IMR-90 (cell line): ENCODE results near the gene GNG2. TPM values are rescaled to one million over a fixed set of nuclear protein-coding genes. Genes with fewer than 3 reads are reported as not detected.

Experiments
- ATAC-seq: fragments of 200-7000 bp; cut with Tn5 transposase; 2 replicates; pipeline ENCODE4 v1.9.1; 2020; ENCODE audit warnings: low read depth, mild to moderate bottlenecking, moderate library complexity
- BruUV-seq: library from RNA; stranded (reverse); fragments of 400-500 nt; replicated peaks from 2 replicates; lab custom pipeline; 2021; lab: Mats Ljungman, UMichigan
- CTCF ChIA-PET: fragments of 300-600 bp; formaldehyde crosslinking; extraction: SDS; loops from one replicate; lab custom pipeline; 2021; ENCODE audit warnings: antibody characterized with exemption; lab: Yijun Ruan, JAX
- POLR2A ChIA-PET: fragments of 300-600 bp; sonication (Branson Sonifier 250); formaldehyde crosslinking; loops from one replicate; lab custom pipeline; 2022; ENCODE audit warnings: antibody characterized with exemption; ENCODE audit not compliant: unreplicated experiment; lab: Charles Lee
- DNase-seq: peaks from one replicate; pipeline ENCODE4 v3.0.0; 2013
- H2AFZ ChIP-seq: replicated peaks from 2 replicates; pipeline ENCODE3; 2013; ENCODE audit warnings: low read length, mild to moderate bottlenecking; ENCODE audit not compliant: poor library complexity
- H2AK5ac ChIP-seq: 2 replicates; pipeline ENCODE4 v1.6.1; 2013; ENCODE audit warnings: low read depth, low read length, inconsistent platforms
- H2AK9ac ChIP-seq: replicated peaks from 2 replicates; pipeline ENCODE3; 2013; ENCODE audit warnings: mild to moderate bottlenecking, low read depth, low read length, moderate library complexity; ENCODE audit not compliant: poor library complexity
- H2BK120ac ChIP-seq: 2 replicates; pipeline ENCODE4 v1.6.1; 2013; ENCODE audit warnings: low read depth, low read length, inconsistent platforms
- H2BK15ac ChIP-seq: 3 replicates; pipeline ENCODE4 v1.6.1; 2013; ENCODE audit warnings: low read depth, low read length, inconsistent platforms
- H2BK20ac ChIP-seq: 2 replicates; pipeline ENCODE4 v1.6.1; 2013; ENCODE audit warnings: low read depth, mild to moderate bottlenecking, inconsistent platforms, low read length, moderate library complexity
- H2BK5ac ChIP-seq: 2 replicates; pipeline ENCODE4 v1.6.1; 2013; ENCODE audit warnings: mild to moderate bottlenecking, low read depth, low read length, inconsistent platforms; ENCODE audit not compliant: poor library complexity, severe bottlenecking
- H3K14ac ChIP-seq: replicated peaks from 2 replicates; pipeline ENCODE4 v1.6.1; 2013; ENCODE audit warnings: low read depth, low read length, inconsistent platforms
- H3K18ac ChIP-seq: 2 replicates; pipeline ENCODE4 v1.6.1; 2013; ENCODE audit warnings: low read depth, low read length, control low read depth
- H3K23ac ChIP-seq: 2 replicates; pipeline ENCODE4 v1.6.1; 2013; ENCODE audit warnings: low read depth, low read length, inconsistent platforms
- H3K27ac ChIP-seq: 2 replicates; pipeline ENCODE4 v1.5.1; 2013; ENCODE audit warnings: mild to moderate bottlenecking, control low read depth, low read length; ENCODE audit not compliant: insufficient read depth
- H3K27me3 ChIP-seq: 2 replicates; pipeline ENCODE4 v1.6.1; 2013; ENCODE audit warnings: low read length; ENCODE audit not compliant: control insufficient read depth, insufficient read depth
- H3K36me3 ChIP-seq: 2 replicates; pipeline ENCODE4 v1.6.1; 2013; ENCODE audit warnings: low read length, mixed read lengths; ENCODE audit not compliant: control insufficient read depth, insufficient read depth
- H3K4ac ChIP-seq: 2 replicates; pipeline ENCODE4 v1.6.1; 2013; ENCODE audit warnings: low read depth, low read length, inconsistent platforms
- H3K4me1 ChIP-seq: 2 replicates; pipeline ENCODE4 v1.6.1; 2013; ENCODE audit warnings: low read length, mixed read lengths; ENCODE audit not compliant: control insufficient read depth, insufficient read depth
- H3K4me2 ChIP-seq: 2 replicates; pipeline ENCODE4 v1.6.1; 2013; ENCODE audit warnings: low read depth, mild to moderate bottlenecking, control low read depth, low read length, moderate library complexity
- H3K4me3 ChIP-seq: 2 replicates; pipeline ENCODE4 v1.5.1; 2013; ENCODE audit warnings: low read depth, mild to moderate bottlenecking, control low read depth, low read length, moderate library complexity; ENCODE audit not compliant: insufficient read depth
- H3K56ac ChIP-seq: 2 replicates; pipeline ENCODE4 v1.6.1; 2013; ENCODE audit warnings: low read length, inconsistent platforms; ENCODE audit not compliant: insufficient read depth; ENCODE audit errors: extremely low read depth
- H3K79me1 ChIP-seq, 2 experiments: 2 replicates each; pipeline ENCODE4 v1.6.1; 2013; ENCODE audit warnings: low read length in 2 of 2, inconsistent platforms in 1 of 2, low read depth in 1 of 2
- H3K9ac ChIP-seq: 2 replicates; pipeline ENCODE4 v1.6.1; 2013; ENCODE audit warnings: low read depth, low read length, control low read depth
- H3K9me1 ChIP-seq: 2 replicates; pipeline ENCODE4 v1.6.1; 2013; ENCODE audit warnings: low read length, inconsistent platforms; ENCODE audit not compliant: insufficient read depth
- H3K9me3 ChIP-seq: 2 replicates; pipeline ENCODE4 v1.6.1; 2013; ENCODE audit warnings: low read length; ENCODE audit not compliant: control insufficient read depth, insufficient read depth
- H4K20me1 ChIP-seq: 2 replicates; pipeline ENCODE4 v1.6.1; 2013; ENCODE audit warnings: low read length, inconsistent platforms; ENCODE audit not compliant: insufficient read depth
- H4K5ac ChIP-seq: 2 replicates; pipeline ENCODE4 v1.6.1; 2013; ENCODE audit warnings: mild to moderate bottlenecking, low read depth, low read length, control low read depth
- H4K8ac ChIP-seq, 2 experiments: 2 replicates each; pipeline ENCODE4 v1.6.1; 2013; ENCODE audit warnings: low read depth in 2 of 2, low read length in 2 of 2, control low read depth in 1 of 2, inconsistent platforms in 1 of 2
- H4K91ac ChIP-seq: 2 replicates; pipeline ENCODE4 v1.6.1; 2013; ENCODE audit warnings: low read depth, low read length, inconsistent platforms; ENCODE audit not compliant: insufficient read depth
- BHLHE40 ChIP-seq: fragments of 150-350 bp; IDR thresholded peaks from 2 replicates; pipeline ENCODE4 v1.6.1; 2016; ENCODE audit warnings: mild to moderate bottlenecking, low read depth, low read length
- CEBPB ChIP-seq: IDR thresholded peaks from 2 replicates; pipeline ENCODE4 v1.6.1; 2012; ENCODE audit warnings: low read depth, low read length, improper control_type of control experiment
- CHD1 ChIP-seq: IDR thresholded peaks from 2 replicates; pipeline ENCODE4 v1.6.1; 2012; ENCODE audit warnings: low read depth, low read length, improper control_type of control experiment
- FOS ChIP-seq: fragments of 150-350 bp; IDR thresholded peaks from 2 replicates; pipeline ENCODE4 v1.6.1; 2016; ENCODE audit warnings: low read depth, low read length
- MAFK ChIP-seq: IDR thresholded peaks from 2 replicates; pipeline ENCODE4 v1.6.1; 2012; ENCODE audit warnings: low read depth, low read length, improper control_type of control experiment
- MAZ ChIP-seq: IDR thresholded peaks from 2 replicates; pipeline ENCODE4 v1.6.1; 2012; ENCODE audit warnings: low read depth, mild to moderate bottlenecking, low read length, improper control_type of control experiment, moderate library complexity, borderline replicate concordance
- MXI1 ChIP-seq: IDR thresholded peaks from 2 replicates; pipeline ENCODE4 v1.6.1; 2012; ENCODE audit warnings: low read depth, mild to moderate bottlenecking, low read length, moderate library complexity, borderline replicate concordance
- NFE2L2 ChIP-seq: fragments of 150-350 bp; IDR thresholded peaks from 2 replicates; pipeline ENCODE4 v1.6.1; 2016; ENCODE audit warnings: low read depth, mild to moderate bottlenecking, low read length
- POLR2A ChIP-seq: IDR thresholded peaks from 2 replicates; pipeline ENCODE4 v1.6.1; 2012; ENCODE audit warnings: mild to moderate bottlenecking, low read depth, low read length
- RAD21 ChIP-seq: IDR thresholded peaks from 2 replicates; pipeline ENCODE4 v1.6.1; 2012; ENCODE audit warnings: low read length, improper control_type of control experiment
- RCOR1 ChIP-seq: IDR thresholded peaks from 2 replicates; pipeline ENCODE4 v1.6.1; 2012; ENCODE audit warnings: mild to moderate bottlenecking, low read length, improper control_type of control experiment; ENCODE audit not compliant: insufficient replicate concordance
- RFX5 ChIP-seq: IDR thresholded peaks from 2 replicates; pipeline ENCODE4 v1.8.0; 2012; ENCODE audit warnings: low read depth, mild to moderate bottlenecking, low read length, moderate library complexity
- SMC3 ChIP-seq: fragments of 150-350 bp; IDR thresholded peaks from 2 replicates; pipeline ENCODE4 v1.6.1; 2016; ENCODE audit warnings: low read depth, mild to moderate bottlenecking, antibody characterized with exemption, low read length, moderate library complexity
- USF2 ChIP-seq: fragments of 150-350 bp; IDR thresholded peaks from 2 replicates; pipeline ENCODE4 v1.6.1; 2017; ENCODE audit warnings: mild to moderate bottlenecking, antibody characterized with exemption, low read length, low read depth
- WGBS, 2 experiments: methylation state at CpG; one replicate each; pipeline versions ENCODE4 v1.1.5 to v1.1.7; 2013; ENCODE audit warnings: missing lambda C conversion rate in 2 of 2; ENCODE audit not compliant: insufficient read length in 1 of 2; ENCODE audit errors: extremely low coverage in 2 of 2; 5-methylcytosine and 5-hydroxymethylcytosine counted together
- dilution Hi-C: fragments of 300-500 bp; cut with HindIII; formaldehyde crosslinking; loops from one replicate; pipeline ENCODE4 v1.14.3; 2018; ENCODE audit warnings: low sequenced_read_pairs; ENCODE audit not compliant: unreplicated experiment
- in situ Hi-C: fragments of 300-500 bp; cut with MboI; formaldehyde crosslinking; loops from 3 replicates; pipeline ENCODE4 v1.14.3; 2019; ENCODE audit warnings: low sequenced_read_pairs, inconsistent platforms, mixed read lengths
- intact Hi-C: fragments of 100-400 bp; cut with micrococcal nuclease; formaldehyde crosslinking; loops from 2 replicates; pipeline ENCODE4 v1.10.0; 2022
- polyA plus RNA-seq, 3 experiments: library from polyadenylated mRNA; depleted of rRNA; stranded (reverse); fragments of >200 nt; gene quantifications; 2 replicates each; pipeline ENCODE4 v1.2.3, GENCODE V29; 2012; ENCODE audit warnings: low replicate concordance in 1 of 3
- total RNA-seq: library from RNA; depleted of rRNA; stranded (reverse); fragments of >200 nt; gene quantifications from 2 replicates; pipeline ENCODE4 v1.2.3, GENCODE V29; 2012
- TF ChIP-seq, protein P1 (sequence below): fragments of 150-350 bp; IDR thresholded peaks from 2 replicates; pipeline ENCODE4 v1.6.1; 2016; ENCODE audit warnings: low read depth, mild to moderate bottlenecking, low read length, moderate library complexity, borderline replicate concordance
- TF ChIP-seq, protein P2 (sequence below): conservative IDR thresholded peaks from 2 replicates; pipeline ENCODE4 v1.5.1; 2012; ENCODE audit warnings: mild to moderate bottlenecking, low read depth, low read length, improper control_type of control experiment

The GNG2 gene
- total and polyA plus RNA-seq, 2 of the 4 experiments (the other 2 are of a cell fraction) = 13.1 to 14.6 TPM

DNA sequence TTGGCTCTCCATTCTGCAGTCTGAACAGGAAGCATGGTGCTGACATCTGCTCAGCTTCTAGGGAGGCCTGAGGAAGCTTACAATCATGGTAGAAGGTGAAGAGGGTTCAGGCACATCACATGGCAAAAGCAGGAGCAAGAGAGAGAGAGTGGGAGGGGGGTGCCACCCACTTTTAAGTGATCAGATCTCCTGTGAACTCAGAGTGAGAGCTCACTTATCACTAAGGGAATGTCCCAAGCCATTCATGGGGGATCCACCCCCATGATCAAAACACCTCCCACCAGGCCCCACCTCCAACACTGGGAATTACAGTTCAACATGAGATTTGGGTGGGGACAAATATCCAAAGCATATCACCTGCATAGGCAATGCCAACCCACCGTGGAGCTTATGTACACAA lies 9.8 kb upstream of the GNG2 start:
- Histone ChIP-seq H3K79me1 (no peaks in the 10 kb centered on the region), H3K9me1 (peaks cover 9% of the 10 kb centered on the region; the same call in 1 of the 2 replicates), H3K9me3 (no peaks in the 10 kb centered on the region), H2BK5ac (no peak overlapping the region), H2BK15ac (no peak overlapping the region), H4K5ac (no peak overlapping the region), H3K18ac (no peak overlapping the region), H3K4me3 (no peak overlapping the region), H2BK20ac (no peak overlapping the region), H3K27ac (no peak overlapping the region), H3K27me3 (no peaks in the 10 kb centered on the region), H3K9ac (no peak overlapping the region), H2BK120ac (no peak overlapping the region), H4K20me1 (no peaks in the 10 kb centered on the region), H3K14ac (no peak overlapping the region), H3K56ac (no peak overlapping the region), H3K23ac (no peak overlapping the region), H3K4ac (no peak overlapping the region), H4K8ac (no peak overlapping the region), H2AFZ (no peak overlapping the region), H2AK5ac (no peak overlapping the region), H3K4me2 (no peak overlapping the region), H3K4me1 (peaks cover 13% of the 10 kb centered on the region), H4K91ac (no peak overlapping the region), H3K36me3 (no peaks in the 10 kb centered on the region), H2AK9ac (no peak overlapping the region)
- no CpG with 5 or more reads among the region's 1 CpG for WGBS, 2 experiments
- intact Hi-C loops (no loop called here), dilution Hi-C loops (no loop called here), in situ Hi-C loops (no loop called here)
- no TSS peak for BruUV-seq
- CTCF ChIA-PET = no interaction called here
- TF ChIP-seq, protein P1, sequence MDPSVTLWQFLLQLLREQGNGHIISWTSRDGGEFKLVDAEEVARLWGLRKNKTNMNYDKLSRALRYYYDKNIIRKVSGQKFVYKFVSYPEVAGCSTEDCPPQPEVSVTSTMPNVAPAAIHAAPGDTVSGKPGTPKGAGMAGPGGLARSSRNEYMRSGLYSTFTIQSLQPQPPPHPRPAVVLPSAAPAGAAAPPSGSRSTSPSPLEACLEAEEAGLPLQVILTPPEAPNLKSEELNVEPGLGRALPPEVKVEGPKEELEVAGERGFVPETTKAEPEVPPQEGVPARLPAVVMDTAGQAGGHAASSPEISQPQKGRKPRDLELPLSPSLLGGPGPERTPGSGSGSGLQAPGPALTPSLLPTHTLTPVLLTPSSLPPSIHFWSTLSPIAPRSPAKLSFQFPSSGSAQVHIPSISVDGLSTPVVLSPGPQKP = no peak
- TF ChIP-seq CHD1 = no peak
- no peak for TF ChIP-seq CEBPB
- TF ChIP-seq MAZ = no peak
- TF ChIP-seq, protein P2, sequence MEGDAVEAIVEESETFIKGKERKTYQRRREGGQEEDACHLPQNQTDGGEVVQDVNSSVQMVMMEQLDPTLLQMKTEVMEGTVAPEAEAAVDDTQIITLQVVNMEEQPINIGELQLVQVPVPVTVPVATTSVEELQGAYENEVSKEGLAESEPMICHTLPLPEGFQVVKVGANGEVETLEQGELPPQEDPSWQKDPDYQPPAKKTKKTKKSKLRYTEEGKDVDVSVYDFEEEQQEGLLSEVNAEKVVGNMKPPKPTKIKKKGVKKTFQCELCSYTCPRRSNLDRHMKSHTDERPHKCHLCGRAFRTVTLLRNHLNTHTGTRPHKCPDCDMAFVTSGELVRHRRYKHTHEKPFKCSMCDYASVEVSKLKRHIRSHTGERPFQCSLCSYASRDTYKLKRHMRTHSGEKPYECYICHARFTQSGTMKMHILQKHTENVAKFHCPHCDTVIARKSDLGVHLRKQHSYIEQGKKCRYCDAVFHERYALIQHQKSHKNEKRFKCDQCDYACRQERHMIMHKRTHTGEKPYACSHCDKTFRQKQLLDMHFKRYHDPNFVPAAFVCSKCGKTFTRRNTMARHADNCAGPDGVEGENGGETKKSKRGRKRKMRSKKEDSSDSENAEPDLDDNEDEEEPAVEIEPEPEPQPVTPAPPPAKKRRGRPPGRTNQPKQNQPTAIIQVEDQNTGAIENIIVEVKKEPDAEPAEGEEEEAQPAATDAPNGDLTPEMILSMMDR = no peak
- no peak for TF ChIP-seq SMC3
- TF ChIP-seq RFX5 = no peak
- no peak for TF ChIP-seq MXI1
- TF ChIP-seq FOS = no peak
- no peak for TF ChIP-seq RCOR1
- no peak for TF ChIP-seq POLR2A
- TF ChIP-seq NFE2L2 = no peak
- TF ChIP-seq MAFK = no peak
- TF ChIP-seq BHLHE40 = no peak
- no peak for TF ChIP-seq USF2
- no peak for TF ChIP-seq RAD21
- DNase-seq = no peak
- POLR2A ChIA-PET = no interaction called here
- ATAC-seq = no peak
